ENCODE measurements around the gene AUP1.
A peak's percentile ranks its signal among the peaks of the same experiment; 100 is the strongest.
"Not testable (repeated sequence)": the region's sequence is repeated elsewhere in the genome, so short reads cannot be mapped to it uniquely, and the experiment has no call there.

AUP1 gene

GRCh38 chr2:74529357-74530238 is at the start of gene AUP1, which contains the start of gene HTRA2:
AUP1 (minus strand) TSS chr2:74529706; CDS start chr2:74529629, 77 bp downstream.
HTRA2 (plus strand) TSS chr2:74529933; CDS start chr2:74530007, 74 bp downstream.
- peak; percentile 92 for DNase-seq

- no peak for DNase-seq
These were observed 48.9 kb upstream of the AUP1 start for GRCh38 chr2:74578408-74578807.

GRCh38 chr2:74577448-74577847 is 47.9 kb upstream of the AUP1 start:
- DNase-seq: no peak

- DNase-seq: no peak
These were observed 47.3 kb upstream of the AUP1 start for GRCh38 chr2:74576863-74577229.

GRCh38 chr2:74576211-74576862 is 46.8 kb upstream of the AUP1 start:
- DNase-seq: no peak

- no peak for DNase-seq
These were observed 45.8 kb upstream of the AUP1 start for GRCh38 chr2:74575320-74575719.

- no peak for DNase-seq
These were observed 44.4 kb upstream of the AUP1 start for GRCh38 chr2:74573747-74574562.

- DNase-seq: no peak
These were observed 42.8 kb upstream of the AUP1 start for GRCh38 chr2:74572178-74572925.

- no peak for DNase-seq
These were observed 41.6 kb upstream of the AUP1 start for GRCh38 chr2:74571058-74571457.

- DNase-seq: no peak
These were observed 40.2 kb upstream of the AUP1 start for GRCh38 chr2:74569686-74570085.

GRCh38 chr2:74567881-74568280 is 38.4 kb upstream of the AUP1 start:
- no peak for DNase-seq

GRCh38 chr2:74566754-74567085 is 37.2 kb upstream of the AUP1 start:
- no peak for DNase-seq

GRCh38 chr2:74566076-74566753 is 36.7 kb upstream of the AUP1 start:
- DNase-seq: no peak

GRCh38 chr2:74564222-74564621 is 34.7 kb upstream of the AUP1 start:
- DNase-seq: no peak

- no peak for DNase-seq
These were observed 32.7 kb upstream of the AUP1 start for GRCh38 chr2:74562126-74562775.

GRCh38 chr2:74561022-74561421 is 31.5 kb upstream of the AUP1 start:
- not testable (repeated sequence) for DNase-seq

GRCh38 chr2:74560591-74560990 is 31.1 kb upstream of the AUP1 start:
- DNase-seq: no peak

- DNase-seq: no peak
These were observed 30.4 kb upstream of the AUP1 start for GRCh38 chr2:74559912-74560311.

GRCh38 chr2:74558284-74559230 is 29.1 kb upstream of the AUP1 start:
- DNase-seq: no peak

GRCh38 chr2:74556831-74557370 is 27.4 kb upstream of the AUP1 start:
- DNase-seq: no peak
